Caco-2 (cell line): ENCODE data around the gene COX18. TPM values are rescaled to one million over a fixed set of nuclear protein-coding genes. Genes with fewer than 3 reads are reported as not detected.

ENCODE experiments used
- BruUV-seq: library from RNA; stranded (reverse); fragments of 400-500 nt; replicated peaks from 2 replicates; lab custom pipeline; 2021; lab: Mats Ljungman, UMichigan
- CTCF ChIA-PET: fragments of 300-600 bp; sonication (Branson Sonifier 250); formaldehyde crosslinking; loops from one replicate; lab custom pipeline; 2022; ENCODE audit warnings: antibody characterized with exemption; lab: Charles Lee
- POLR2A ChIA-PET: fragments of 300-600 bp; sonication (Branson Sonifier 250); formaldehyde crosslinking; loops from one replicate; lab custom pipeline; 2022; ENCODE audit warnings: antibody characterized with exemption; lab: Charles Lee
- DNase-seq, 2 experiments: peaks; one replicate each; pipeline versions ENCODE4 v3.0.0 to v3.0.0-alpha.2; 2020 to 2022
- H3K27me3 ChIP-seq: replicated peaks from 2 replicates; pipeline ENCODE4 v1.6.0; 2011; ENCODE audit warnings: low read length; ENCODE audit not compliant: control insufficient read depth, insufficient read depth
- H3K36me3 ChIP-seq: 2 replicates; pipeline ENCODE4 v1.5.1; 2011; ENCODE audit warnings: low read length; ENCODE audit not compliant: control insufficient read depth, insufficient read depth
- H3K4me1 ChIP-seq: fragments of 250-450 bp; sonication (Bioruptor Pico); 2 replicates; pipeline ENCODE4 v1.5.1; 2020; ENCODE audit warnings: mild to moderate bottlenecking
- H3K4me3 ChIP-seq: 2 replicates; pipeline ENCODE4 v1.5.1; 2011; ENCODE audit warnings: low read depth, mild to moderate bottlenecking, control low read depth, low read length
- H3K9me3 ChIP-seq: fragments of 250-450 bp; sonication (Bioruptor Pico); 2 replicates; pipeline ENCODE4 v1.5.1; 2020; ENCODE audit warnings: mild to moderate bottlenecking, moderate library complexity
- H3K27ac Mint-ChIP-seq: one replicate; pipeline ENCODE4 v1.8.0; 2022; ENCODE audit warnings: mixed read lengths; ENCODE audit not compliant: unreplicated experiment
- H3K27me3 Mint-ChIP-seq: one replicate; pipeline ENCODE4 v1.8.0; 2022; ENCODE audit warnings: mixed read lengths; ENCODE audit not compliant: insufficient read depth, unreplicated experiment
- H3K36me3 Mint-ChIP-seq: one replicate; pipeline ENCODE4 v1.8.0; 2022; ENCODE audit warnings: mild to moderate bottlenecking, mixed read lengths; ENCODE audit not compliant: insufficient read depth, unreplicated experiment
- H3K4me1 Mint-ChIP-seq: one replicate; pipeline ENCODE4 v1.8.0; 2022; ENCODE audit warnings: low read depth, mixed read lengths; ENCODE audit not compliant: unreplicated experiment
- H3K4me3 Mint-ChIP-seq: one replicate; pipeline ENCODE4 v1.8.0; 2022; ENCODE audit warnings: mild to moderate bottlenecking, moderate library complexity, mixed read lengths; ENCODE audit not compliant: unreplicated experiment
- H3K9me3 Mint-ChIP-seq: one replicate; pipeline ENCODE4 v1.8.0; 2022; ENCODE audit warnings: mixed read lengths; ENCODE audit not compliant: unreplicated experiment
- CTCF ChIP-seq, 2 experiments: fragments of 200-600 bp in 1 of 2; IDR thresholded peaks; 1 replicate in 1 of 2; 2 replicates in 1 of 2; pipeline versions ENCODE4 v1.5.1 to v1.8.0; 2011 to 2022; ENCODE audit warnings: antibody characterized with exemption in 1 of 2, control low read depth in 1 of 2, inconsistent platforms in 1 of 2, low read depth in 1 of 2, low read length in 1 of 2, mild to moderate bottlenecking in 1 of 2, moderate library complexity in 1 of 2; ENCODE audit not compliant: insufficient read depth in 1 of 2, severe bottlenecking in 1 of 2, unreplicated experiment in 1 of 2
- intact Hi-C: fragments of 100-400 bp; cut with micrococcal nuclease; formaldehyde crosslinking; loops from one replicate; pipeline ENCODE4 v1.10.0; 2022; ENCODE audit not compliant: unreplicated experiment
- total RNA-seq: library from RNA; stranded (reverse); gene quantifications from 2 replicates; pipeline ENCODE4 v1.2.3, GENCODE V29; 2022

The COX18 gene
- total RNA-seq, 1 experiment from 2014 or later = 11.6 TPM

DNA sequence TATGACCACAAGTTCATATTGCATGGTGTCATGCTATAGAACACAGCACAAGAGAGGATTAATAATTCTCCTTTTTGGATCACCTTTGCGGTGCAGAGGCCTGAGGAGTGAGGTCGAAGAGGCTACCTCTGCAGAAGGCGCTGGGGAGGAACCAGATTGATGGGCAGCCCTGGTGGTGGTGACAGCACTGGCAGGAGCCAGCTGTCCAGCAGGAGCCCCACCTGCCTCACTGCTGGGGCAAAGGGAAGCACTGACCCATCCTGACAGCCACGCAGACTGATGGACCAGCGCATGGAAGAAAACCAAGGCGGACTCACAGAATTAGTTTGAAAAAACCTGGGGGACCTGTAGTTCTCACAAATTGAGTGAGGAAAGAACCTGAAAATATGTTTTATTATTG lies 50.9 kb downstream of the COX18 start:
- no peak overlapping the region for H3K4me3 Mint-ChIP-seq
- H3K27ac Mint-ChIP-seq = no peak overlapping the region
- H3K4me1 ChIP-seq = no peaks in the 10 kb centered on the region
- TF ChIP-seq CTCF (IDR thresholded peaks at IDR 0.05; ENCODE audit: insufficient read depth in 1 of 2, low read depth in 1 of 2, low read length in 1 of 2, severe bottlenecking in 1 of 2, unreplicated experiment in 1 of 2) = no peak
- no peaks in the 10 kb centered on the region for H3K4me1 Mint-ChIP-seq
- ChIA-PET CTCF (no interaction called here), POLR2A (no interaction called here)
- H3K27me3 ChIP-seq = no peaks in the 10 kb centered on the region
- H3K36me3 ChIP-seq = no peaks in the 10 kb centered on the region
- no peak overlapping the region for H3K4me3 ChIP-seq
- H3K27me3 Mint-ChIP-seq = peaks cover 5% of the 10 kb centered on the region
- H3K9me3 ChIP-seq = no peaks in the 10 kb centered on the region
- BruUV-seq = no TSS peak
- intact Hi-C loops = loop anchor here (2.0 kb wide), 1 partner anchor 110 kb away; no protein-coding TSS in a partner anchor
- H3K9me3 Mint-ChIP-seq = no peaks in the 10 kb centered on the region
- DNase-seq = no peak
- H3K36me3 Mint-ChIP-seq = no peaks in the 10 kb centered on the region

GRCh38 chr4:73013310-73013709 lies 56.2 kb downstream of the COX18 start:
- Mint-ChIP-seq H3K4me1 (no peaks in the 10 kb centered on the region), H3K27me3 (peaks cover 14% of the 10 kb centered on the region), H3K27ac (no peak overlapping the region), H3K36me3 (no peaks in the 10 kb centered on the region), H3K4me3 (no peak overlapping the region), H3K9me3 (no peaks in the 10 kb centered on the region)
- Histone ChIP-seq H3K9me3 (no peaks in the 10 kb centered on the region), H3K27me3 (no peaks in the 10 kb centered on the region), H3K4me3 (no peak overlapping the region), H3K4me1 (no peaks in the 10 kb centered on the region), H3K36me3 (no peaks in the 10 kb centered on the region)
- no peak for TF ChIP-seq CTCF (IDR thresholded peaks at IDR 0.05; ENCODE audit: insufficient read depth in 1 of 2, low read depth in 1 of 2, low read length in 1 of 2, severe bottlenecking in 1 of 2, unreplicated experiment in 1 of 2)
- ChIA-PET CTCF (no interaction called here), POLR2A (no interaction called here)
- no TSS peak for BruUV-seq
- no peak for DNase-seq
- intact Hi-C loops = no loop called here

DNA sequence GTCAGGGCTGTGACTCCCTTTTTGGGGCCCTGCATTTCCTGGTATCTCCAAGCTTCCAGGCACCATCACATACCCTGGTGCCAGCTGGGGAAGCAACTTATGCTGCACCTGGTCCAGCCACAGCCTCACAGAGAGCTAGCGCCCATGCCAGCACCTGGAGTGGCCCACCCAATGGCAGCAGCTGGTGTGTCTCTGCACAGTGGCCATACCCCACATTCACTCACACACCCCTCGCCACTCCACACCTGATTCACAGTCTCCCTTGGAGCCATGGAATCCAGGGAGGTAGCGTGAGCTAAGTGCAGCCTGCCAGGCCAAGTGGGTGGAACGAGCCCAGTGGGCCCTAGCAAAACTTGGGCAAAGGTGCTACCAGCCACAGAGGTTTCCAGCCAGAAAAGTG lies 56.8 kb downstream of the COX18 start:
- H3K27ac Mint-ChIP-seq = no peak overlapping the region
- CTCF ChIA-PET = no interaction called here
- no peaks in the 10 kb centered on the region for H3K36me3 Mint-ChIP-seq
- Histone ChIP-seq H3K4me3 (no peak overlapping the region), H3K4me1 (no peaks in the 10 kb centered on the region), H3K9me3 (no peaks in the 10 kb centered on the region), H3K27me3 (no peaks in the 10 kb centered on the region), H3K36me3 (no peaks in the 10 kb centered on the region)
- intact Hi-C loops = no loop called here
- POLR2A ChIA-PET = no interaction called here
- H3K9me3 Mint-ChIP-seq = no peaks in the 10 kb centered on the region
- no TSS peak for BruUV-seq
- H3K4me1 Mint-ChIP-seq = no peaks in the 10 kb centered on the region
- no peak for DNase-seq
- peaks cover 14% of the 10 kb centered on the region for H3K27me3 Mint-ChIP-seq
- no peak overlapping the region for H3K4me3 Mint-ChIP-seq
- no peak for TF ChIP-seq CTCF (IDR thresholded peaks at IDR 0.05; ENCODE audit: insufficient read depth in 1 of 2, low read depth in 1 of 2, low read length in 1 of 2, severe bottlenecking in 1 of 2, unreplicated experiment in 1 of 2)
